NCI-H526 treated with DMSO at 0.1 percent for 48 hours (cell line): ENCODE measurements around the gene LIX1.
"Not testable (repeated sequence)": the region's sequence is repeated elsewhere in the genome, so short reads cannot be mapped to it uniquely, and the experiment has no call there.

Source experiments
- DNase-seq: peaks from one replicate; lab custom pipeline; 2025; lab: John Stamatoyannopoulos, UW

Gene LIX1

DNA sequence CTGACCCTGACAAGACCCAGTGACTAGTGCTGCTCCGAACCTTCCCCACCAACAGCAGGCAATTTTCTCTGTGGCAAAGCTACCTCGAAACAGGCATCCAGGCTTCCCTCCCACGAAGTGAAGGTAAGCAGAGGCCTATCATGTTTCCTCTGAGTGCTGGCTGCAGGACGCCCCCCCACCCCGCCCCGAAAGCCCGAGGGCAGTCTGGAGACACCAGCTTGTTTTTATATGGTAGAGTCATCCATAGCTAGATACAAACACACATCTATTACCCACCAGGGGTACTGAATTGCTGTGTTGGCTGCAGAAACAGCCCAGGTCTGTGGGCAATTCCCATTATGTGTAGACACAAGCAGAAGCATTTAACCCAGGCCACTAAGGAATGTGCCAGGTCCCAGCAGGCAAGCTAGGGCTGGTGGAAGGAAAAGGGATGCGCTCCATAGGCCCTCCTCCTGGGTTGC, 40.4 kb downstream of the LIX1 start:
- no peak for DNase-seq

DNA sequence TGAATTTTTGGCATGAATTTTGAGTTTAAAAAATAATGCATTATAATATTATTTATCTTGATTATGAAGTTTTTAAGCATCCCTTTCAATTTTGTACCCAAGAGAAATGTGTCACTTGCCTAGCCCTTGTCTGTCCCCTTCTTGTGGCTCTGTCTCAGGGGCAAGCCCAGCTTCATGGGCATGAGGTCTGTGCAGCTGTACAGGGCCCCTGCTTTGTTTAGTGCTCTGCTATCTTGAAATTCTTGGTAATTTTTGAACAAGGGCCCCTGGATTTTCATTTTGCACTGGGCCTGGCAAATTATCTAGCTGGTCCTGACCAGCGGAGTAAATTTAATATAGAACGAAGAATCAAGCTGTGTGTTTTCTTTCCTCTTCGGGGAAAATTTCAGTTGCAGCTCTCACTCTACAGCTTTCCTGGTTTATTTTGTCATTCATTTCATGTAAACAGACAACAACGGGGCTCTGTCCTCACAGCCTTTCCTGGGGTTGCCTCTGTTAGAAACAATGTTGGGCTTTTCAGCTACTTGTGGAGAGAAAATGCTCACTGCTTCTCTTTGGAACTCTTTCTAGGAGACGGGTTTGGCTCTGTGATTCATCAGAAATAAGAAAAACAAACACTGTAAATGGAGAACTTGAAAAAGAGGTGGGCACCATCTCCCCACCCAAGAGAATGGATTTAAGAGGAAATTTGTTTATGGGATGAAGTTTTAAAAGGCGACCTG, 41.1 kb downstream of the LIX1 start:
- no peak for DNase-seq

DNA sequence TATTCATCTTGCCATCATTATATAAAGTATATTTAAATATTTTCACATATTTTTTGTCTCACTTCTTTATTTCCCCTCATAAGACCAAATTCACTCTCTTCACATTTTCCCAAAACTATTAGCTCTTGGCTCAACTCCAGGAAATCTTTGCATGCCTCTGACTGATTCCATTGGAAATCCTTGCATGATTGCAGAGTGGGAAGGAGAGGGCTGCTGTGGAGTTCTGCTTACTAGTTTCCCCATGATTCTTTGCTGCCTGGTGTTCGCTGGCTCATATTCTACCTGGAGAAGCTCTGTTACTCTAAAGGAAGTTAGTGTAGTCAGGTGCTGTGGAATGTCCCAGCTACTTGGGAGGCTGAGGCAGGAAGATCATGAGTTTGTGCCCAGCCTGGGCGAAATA, 41.9 kb downstream of the LIX1 start:
- no peak for DNase-seq

DNA sequence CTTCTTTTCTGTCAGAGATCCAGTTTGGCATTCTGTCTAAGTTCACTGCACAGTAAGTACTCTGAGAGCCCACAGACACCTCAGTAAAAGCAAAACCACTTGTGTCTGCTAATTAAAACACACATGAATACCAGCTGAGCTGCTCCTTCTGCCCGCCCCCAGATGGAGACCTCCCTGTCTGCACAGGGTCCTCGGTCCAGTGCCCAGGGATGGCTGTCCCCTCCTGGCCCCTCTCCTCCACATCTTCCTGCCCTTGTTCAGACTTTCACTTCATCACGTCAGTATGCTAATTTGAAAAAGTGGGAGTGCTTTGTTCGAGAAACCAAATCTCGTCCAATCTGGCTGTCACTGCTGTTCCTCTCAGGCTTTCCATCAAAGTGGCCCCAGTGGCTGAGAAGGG, 43.5 kb downstream of the LIX1 start:
- DNase-seq = no peak

DNA sequence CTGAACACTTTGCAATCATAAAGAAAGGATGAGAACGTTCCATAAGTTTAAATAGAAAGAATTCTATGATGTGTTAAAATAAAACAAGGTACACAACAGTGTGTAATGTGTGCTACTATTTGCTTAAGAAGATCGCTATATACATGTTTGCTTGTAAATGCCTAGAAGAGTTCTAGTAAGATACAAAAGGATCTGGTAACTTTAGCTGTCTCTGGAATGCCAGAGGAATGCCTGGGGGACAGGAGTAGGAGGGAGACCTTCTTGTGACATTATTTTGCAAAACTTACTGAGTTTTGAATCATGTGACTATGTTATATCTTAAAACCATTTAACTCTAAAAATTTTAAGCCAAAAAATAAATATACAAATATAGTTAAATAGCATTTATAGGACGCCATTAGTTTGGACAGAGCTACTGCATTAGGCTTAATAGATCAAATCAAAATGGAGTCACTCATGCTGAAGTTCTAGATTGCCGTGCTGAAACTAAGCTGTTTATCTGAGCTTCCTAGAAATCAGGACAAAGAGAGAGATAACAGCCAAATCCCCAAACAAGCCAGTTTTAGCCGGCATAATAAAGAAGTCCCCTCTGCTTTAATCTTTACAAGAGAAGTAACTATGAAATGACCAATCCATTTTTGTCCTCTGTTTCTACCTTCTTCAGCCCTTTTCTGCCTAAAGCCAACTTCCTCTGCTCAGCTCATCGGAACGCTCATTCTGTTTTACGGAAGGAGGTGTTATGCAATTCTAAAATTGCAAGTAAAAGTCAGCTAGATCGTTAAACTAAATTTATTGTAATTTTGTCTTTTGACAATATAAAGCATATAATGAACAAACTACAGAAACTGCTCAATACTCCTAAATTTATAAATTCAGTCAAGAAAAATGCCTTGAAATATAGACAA, 44.8 kb downstream of the LIX1 start:
- no peak for DNase-seq

DNA sequence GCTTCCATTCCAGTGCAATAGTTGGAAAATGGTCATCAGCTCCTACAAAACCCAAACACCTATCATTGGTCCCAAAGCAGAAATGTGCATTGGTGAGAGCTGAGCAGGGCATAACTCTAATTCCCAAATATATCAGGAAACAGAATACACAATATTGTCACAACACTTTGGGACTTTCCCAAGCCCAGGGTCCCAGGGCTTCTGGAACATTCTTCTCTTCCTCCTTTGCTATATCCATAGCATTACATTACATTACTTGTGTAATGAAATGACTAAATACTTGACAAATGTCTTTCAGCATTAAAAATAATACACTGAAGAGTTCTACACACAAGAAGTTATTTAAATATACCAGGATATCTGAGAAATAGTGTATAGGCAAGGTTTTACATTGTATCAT, 45.6 kb downstream of the LIX1 start:
- DNase-seq = no peak

DNA sequence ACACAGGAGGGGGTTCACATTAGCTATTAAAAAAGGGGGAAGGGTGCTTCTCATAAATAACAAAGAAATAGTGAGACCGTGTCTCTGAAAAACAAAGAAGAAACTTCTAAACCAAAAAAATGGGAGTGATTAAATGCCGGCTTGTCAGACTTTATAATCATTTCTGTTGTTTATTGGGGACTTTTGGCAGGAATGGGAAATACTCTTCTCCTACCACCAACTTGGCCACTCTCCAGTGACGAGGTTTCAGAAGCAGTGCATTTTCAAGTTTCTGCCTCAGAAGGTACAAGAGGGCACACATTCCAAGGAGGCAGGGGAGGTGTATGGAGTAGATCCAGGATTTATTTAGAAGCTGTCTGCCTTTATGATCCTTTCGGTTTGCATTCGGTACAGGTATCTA, 46.2 kb downstream of the LIX1 start:
- DNase-seq = no peak

DNA sequence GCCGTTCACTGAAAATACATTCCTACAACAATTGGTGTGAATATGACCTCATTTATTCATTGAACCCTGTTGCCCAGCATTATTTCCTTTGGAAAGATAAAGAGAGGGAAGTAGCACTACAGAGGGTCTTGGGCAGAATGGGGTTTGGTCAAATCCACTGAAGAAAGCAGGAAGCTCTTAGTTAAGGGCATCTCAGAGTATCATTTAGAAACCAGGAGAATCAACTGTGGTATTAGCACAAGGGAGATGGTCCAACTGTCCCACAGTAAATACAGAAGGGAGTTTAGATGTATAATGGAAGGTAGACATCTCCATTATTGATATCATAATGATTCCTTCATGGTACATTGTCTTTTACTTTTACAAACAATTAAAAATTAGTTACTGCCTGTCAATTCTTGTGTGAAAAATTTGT, 47.1 kb downstream of the LIX1 start:
- DNase-seq = no peak

DNA sequence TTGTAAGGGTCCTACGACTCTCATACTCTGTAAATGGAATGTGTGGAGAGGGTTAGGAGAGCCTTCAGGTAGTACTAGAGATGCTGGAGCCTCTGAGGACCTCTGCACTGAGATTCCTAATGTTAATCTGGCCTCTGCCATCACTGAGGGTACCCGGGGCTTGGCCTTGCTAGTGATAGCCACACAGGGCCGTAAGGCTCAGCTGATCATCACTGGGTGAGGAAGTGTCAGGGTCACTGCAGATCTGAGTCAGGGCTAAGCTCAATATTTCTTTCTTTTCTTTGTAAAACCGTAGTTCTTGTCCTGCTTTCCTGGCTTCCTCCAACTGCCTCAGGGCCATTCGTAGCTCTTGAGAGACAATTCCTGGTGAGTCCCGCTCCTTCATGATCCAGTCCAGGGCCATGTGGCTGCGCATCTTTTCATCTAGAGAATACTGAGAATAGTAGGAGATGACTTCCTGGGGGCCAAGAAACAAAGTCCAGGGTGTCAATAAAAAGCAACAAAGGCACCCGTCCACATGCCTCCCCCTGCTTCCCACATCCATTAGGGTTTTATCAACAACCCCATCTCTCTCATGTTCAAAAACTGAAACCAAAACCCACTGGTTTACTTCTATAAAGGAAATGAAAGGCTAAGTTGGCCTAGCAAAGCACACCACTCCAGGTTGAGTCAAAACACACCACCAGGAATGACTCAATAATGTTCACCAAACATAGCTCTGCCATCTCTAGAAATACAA, 47.7 kb downstream of the LIX1 start:
- DNase-seq = no peak

DNA sequence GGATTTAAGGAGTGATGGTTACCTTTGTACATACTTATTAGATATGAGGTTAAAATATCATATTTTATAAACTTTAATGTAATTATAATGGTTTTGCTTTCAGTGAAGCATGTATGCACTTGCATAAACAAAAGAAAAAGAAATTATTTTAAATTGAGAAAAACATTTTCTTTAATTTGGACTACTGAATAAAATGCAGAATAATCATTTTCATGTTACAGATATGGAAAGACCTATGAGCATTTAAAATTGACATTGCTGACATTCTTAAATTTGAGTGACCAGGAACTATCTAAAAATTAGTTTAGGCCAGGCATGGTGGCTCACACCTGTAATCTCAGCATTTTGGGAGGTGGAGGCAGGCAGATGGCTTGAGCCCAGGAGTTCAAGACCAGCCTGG, 49.2 kb downstream of the LIX1 start:
- DNase-seq = no peak

DNA sequence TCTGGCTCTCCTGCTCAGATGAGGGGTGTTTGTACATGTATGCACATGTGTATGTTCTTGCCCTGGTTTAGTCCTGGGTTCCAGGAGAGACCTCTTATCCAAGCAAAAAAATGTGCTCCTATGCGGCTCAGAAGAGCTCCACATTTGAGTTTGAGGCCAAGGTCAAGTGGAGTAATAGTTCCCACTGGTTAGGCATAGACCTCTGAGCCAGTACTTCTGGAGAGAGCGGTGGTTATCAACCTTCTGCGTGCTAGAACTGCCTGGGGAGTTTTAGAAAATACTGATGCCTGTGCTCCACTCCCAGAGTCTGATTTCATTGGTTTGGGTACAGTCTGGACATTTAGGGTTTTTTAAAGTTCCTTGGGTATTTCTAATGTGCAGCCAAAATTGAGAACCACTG, 51.5 kb downstream of the LIX1 start:
- DNase-seq = no peak

DNA sequence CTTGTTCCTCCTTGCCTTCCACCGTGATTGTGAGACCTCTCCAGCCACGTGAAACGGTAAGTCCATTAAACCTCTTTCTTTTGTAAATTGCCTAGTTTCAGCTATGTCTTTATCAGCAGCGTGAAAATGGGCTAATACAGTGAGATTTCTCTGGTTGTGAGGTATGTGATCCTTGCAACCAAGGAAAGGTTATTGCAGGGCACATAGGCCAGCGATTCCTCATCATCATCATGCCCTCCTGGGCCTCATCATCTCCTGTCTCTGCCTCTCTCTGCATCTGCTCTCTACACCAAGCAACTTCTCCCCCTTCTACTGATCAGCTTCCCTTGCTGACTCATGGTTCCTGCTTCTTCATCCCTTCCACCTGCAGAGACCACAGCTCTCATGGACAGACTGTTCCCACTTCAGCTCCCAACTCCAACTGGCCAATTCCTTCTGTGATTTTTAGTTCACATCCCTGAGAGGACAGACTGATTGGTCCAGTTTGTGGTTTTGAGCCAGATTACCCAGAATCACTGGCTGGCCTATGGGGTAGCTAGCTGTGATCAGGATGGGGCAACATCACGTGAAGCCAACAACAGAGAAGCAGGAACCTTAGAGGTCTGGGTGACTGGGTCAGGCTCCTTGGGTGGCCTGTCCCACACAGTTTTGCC, 53.1 kb downstream of the LIX1 start:
- DNase-seq = no peak

DNA sequence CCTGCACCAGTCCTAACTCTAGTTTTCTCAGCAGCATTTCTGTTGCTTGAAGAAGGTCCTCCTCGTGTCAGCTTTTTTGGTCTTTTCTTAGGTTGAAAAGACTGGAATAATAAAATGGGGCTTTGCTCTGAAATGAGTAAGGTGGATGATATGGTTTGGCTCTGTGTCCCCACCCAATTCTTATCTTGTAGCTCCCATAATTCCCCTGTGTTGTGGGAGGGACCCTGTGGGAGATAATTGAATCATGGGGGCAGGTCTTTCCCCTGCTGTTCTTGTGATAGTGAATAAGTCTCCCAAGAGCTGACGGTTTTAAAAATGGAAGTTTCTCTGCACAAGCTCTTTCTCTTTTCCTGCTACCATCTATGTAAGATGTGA, 53.6 kb downstream of the LIX1 start:
- no peak for DNase-seq

DNA sequence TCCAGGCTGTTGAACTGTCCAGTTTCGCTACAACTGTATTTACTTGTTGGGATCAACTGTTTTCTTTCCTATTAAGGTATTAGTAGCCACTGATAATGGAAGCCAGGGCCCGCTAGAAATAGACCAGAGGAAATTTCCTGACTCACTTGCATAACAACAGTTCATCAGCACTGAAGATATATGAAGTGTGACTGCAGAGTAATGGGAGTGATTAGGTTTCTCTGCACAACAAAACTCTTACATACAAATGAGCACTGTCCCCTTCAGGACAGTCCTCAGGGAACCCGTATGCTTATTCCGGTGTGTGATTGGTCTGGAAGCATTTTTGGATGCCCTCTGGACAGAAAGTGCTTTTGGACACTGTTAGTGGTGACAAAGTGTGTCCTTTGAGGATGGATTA, 55.3 kb downstream of the LIX1 start:
- no peak for DNase-seq

DNA sequence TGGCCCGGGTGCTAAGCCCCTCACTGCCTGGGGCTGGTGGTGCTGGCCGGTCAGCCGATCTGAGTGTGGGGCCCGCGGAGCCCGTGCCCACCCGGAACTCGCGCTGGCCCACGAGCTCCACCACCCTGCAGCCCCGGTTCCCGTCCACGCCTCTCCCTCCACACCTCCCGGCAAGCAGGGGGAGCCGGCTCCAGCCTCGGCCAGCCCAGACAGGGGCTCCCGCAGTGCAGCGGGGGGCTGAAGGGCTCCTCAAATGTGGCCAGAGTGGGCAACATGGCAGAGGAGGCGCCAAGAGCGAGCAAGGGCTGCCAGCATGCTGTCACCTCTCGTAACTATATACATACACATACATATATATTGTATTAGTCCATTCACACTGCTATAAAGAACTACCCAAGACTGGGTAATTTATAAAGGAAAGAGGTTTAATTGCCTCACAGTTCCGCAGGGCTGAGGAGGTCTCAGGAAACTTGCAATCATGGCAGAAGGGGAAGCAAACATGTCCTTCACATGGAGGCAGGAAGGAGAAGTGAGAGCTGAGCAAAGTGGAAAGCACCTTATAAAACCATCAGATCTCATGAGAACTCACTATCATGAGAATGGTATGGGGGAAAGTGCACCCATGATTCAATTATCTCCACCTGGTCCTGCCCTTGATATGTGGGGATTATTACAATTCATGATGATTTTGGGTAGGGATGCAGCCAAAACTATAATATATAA, 56.8 kb downstream of the LIX1 start:
- DNase-seq = no peak

DNA sequence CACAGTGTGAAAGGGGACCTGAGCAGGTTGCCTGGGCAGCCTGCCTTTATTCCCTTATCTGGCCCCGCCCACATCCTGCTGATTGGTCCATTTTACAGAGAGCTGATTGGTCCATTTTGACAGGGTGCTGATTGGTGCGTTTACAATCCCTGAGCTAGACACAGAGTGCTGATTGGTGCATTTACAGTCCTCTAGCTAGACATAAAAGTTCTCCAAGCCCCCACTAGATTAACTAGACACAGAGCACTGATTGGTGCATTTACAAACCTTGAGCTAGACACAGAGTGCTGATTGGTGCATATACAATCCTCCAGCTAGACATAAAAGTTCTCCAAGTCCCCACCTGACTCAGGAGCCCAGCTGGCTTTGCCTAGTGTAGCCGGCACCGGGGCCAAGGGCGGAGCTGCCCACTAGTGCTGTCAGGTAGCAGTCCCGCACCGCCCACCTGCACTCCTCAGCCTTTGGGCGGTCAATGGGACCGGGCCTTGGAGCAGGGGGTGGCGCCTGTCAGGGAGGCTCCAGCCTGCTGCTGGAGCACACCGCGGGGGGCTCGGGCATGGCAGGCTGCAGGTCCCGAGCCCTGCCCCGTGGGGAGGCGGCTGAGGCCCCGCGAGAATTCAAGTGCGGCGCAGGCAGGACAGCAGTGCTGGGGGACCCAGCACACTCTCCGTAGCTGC, 57.5 kb downstream of the LIX1 start:
- DNase-seq = not testable (repeated sequence)

DNA sequence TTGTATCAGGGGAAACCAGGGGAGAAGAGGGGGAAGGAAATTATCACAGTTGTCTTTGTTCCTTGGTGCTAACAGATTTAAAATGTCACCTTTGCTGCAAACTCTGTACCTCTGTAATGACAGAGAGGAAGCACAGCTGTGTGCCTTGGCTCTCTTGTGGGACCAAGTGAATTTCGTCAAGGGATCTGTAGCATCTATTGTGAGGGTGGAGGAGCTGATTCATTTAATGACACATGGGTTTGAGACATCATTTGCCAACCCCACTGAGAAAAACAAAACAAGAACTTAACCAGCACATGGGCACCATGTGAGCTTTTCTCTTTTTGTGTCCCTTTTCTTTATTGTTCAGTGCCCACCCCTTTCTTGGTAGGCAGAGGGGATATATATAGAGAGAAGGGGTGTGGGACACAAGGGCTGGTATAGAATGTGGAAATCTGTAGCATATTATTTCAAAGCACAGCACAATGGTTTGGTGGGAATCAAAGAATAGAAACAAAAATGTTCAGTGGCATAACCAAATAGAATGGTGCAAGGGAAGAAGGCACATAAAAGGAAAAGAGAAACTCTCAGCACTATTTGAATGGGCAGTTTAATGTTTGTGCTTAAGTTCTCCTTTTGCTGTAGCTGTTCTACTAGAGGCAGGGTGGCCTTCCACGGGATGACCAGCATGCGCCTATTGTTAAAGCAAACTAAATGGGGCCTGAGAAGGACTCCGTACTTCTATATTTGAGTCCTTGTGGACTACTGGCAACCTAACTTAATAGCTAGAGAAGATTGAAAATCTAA, 63.3 kb downstream of the LIX1 start:
- DNase-seq = no peak

DNA sequence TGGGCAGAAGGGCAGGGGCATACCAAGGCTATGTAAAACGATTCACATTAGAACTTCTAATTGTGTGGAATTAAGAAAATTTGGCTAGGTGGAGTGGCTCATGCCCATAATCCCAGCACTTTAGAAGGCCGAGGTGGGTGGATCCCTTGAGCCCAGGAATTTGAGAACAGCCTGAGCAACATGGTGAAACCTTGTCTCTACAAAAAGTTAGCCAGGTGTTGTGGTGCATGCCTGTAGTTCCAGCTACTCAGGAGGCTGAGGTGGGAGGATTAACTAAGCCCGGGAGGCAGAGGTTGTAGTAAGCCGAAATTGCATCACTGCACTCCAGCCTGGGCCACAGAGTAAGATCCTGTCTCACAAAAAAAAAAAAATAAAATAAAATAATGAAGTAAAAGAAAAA, 65.2 kb downstream of the LIX1 start:
- no peak for DNase-seq

DNA sequence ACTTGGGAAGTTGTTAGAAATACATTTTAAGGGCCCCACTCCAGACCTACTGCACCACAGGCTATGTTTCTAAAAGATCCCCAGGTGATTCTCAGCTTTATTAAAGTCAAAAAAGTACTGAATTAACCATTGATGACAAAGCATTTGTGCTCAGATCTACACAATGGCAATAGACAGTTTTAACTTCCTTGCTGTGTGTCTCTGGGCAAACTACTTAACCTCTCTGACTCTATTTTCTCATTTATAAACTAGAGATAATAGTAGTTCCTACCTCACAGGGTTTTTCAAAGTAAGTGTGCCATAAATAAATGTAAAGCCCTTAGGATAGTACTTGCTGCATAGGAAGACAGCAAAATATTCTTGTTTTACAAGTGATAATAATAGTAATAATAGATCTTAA, 66.3 kb downstream of the LIX1 start:
- no peak for DNase-seq

DNA sequence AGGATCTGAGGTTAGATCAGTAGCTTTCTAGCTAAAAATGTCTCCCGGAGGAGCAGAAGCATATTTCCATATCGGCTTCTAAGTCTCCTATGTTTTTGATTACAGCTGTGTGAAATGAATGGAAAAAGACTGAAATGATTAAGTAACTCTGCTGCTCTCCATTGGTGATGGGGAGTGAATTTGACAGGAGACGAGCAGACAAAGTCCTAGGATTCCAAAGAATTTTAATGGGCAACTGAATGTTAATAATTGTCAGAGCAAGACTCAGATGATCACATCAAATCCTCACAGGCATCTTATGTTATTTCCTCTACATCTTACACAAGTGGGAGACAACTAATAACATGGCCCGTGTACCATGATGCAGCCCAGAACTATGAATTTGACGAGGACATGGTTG, 66.8 kb downstream of the LIX1 start:
- no peak for DNase-seq
